Activated CD8-positive, alpha-beta memory T cell treated with anti-CD3 and anti-CD28 coated beads, Interleukin-2, amount 50 U/mL, for 1 hour (primary cell): ENCODE measurements around the gene CABLES2.

ENCODE experiments used
- DNase-seq: peaks from one replicate; pipeline ENCODE4 v3.0.0-alpha.2; 2020; ENCODE audit errors: extremely low read depth

Gene CABLES2

GRCh38 chr20:62417981-62418708, 11.1 kb upstream of the CABLES2 start:
- no peak for DNase-seq

- DNase-seq = no peak
Observed at GRCh38 chr20:62416651-62417637, 9.9 kb upstream of the CABLES2 start.

DNA sequence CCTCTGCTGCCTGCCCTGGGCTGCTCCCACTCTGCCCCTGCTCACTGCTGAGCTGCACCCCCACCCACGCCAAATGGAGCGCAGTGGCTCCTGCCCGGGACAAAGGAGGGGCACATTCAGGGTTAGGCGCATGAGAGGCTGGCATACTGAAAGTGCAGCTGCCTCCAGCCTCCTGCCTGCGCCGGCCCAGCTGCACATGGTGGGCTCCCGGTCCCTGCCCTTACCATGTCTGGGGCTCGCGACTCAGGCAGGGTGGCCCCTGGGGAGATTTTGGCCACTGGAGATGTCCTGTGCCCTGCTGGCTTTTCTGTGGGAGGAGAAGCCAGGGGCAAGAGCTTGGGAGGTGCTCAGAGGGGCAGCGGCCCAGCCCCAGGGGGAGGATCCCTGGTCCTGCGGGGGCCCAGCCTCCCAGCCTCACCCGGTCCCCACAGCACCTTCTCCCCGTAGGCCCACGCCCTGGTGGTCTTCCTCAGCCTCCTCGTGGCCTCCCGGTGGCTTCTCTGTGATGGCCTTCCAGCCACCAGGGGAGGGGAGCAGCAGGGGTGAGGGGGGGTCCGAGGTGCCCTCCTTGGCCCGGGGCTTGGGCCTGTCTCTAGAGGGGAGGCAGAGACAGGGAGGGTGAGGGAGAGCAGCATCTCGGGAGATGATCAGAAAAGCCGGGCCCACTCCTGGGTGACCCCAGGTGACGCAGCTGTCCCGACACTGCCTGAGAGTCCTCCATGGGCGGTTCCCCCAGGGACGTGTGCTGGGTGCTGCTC, 8.4 kb upstream of the CABLES2 start:
- no peak for DNase-seq

GRCh38 chr20:62413896-62414481, 6.9 kb upstream of the CABLES2 start:
- no peak for DNase-seq

DNA sequence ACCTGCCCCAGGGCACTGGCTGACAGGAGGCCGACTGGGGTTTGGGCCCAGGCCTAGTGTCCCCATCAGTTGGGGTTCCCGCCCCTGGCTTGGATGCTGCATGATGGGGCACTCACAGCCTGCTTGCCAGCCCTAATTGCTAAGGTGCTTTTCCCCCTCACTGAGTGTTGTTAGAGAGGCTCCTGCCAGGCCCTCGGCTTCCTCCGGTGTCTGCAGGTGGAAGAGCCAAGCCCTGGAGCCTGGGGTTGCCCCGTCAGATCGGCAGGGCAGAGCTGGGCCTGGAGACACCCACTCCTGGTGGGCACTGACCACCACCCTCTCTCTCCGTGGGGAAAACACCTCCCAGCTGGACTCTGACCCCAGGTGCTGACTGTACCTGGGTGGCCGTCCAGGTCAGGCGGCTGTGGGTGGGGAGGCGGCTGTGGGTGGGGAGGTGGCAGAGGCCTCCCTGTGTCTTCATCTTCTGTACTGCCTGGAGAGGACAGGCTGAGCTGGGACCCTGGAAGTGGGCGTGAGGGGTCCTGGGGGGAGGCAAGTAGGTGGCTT, 6.0 kb upstream of the CABLES2 start:
- no peak for DNase-seq

GRCh38 chr20:62412194-62413024, 5.3 kb upstream of the CABLES2 start:
- DNase-seq = no peak

GRCh38 chr20:62411479-62412193, 4.6 kb upstream of the CABLES2 start:
- DNase-seq = no peak

DNA sequence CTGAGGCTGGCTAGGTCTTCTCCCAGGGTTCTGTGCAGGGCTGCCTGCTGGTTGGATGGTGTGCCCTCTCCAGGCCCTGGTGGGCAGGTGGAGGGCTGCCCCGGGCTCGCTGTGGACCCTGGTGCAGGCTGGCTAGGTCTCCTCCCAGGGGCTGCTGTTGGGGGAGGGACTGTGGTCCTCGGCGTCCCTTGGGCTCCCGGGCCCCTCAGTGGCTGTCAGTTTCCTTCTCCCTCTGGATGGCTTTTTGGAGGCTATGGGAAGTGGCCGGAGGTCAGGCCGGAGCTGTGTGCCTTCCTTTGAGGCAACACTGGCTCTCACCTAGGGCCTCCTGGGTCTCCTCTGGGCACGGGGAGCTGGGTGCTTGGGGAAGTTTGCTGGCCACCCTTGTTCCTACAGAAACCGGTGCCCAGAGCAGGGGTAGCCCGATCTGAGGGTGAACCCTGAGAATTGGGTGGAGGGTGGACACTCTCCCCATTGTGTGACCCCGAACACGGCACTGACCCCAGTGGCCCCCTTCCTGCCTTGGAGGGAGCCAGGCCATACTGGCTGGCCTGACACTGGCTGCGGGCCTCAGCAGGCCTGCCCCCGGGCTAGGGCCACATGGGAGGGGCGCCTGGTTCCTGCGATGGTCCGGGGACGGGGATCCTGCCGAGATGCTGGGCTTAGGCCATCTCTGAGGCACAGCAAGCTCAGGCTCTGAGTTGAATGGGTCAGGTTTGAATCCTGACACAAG, 3.8 kb upstream of the CABLES2 start:
- no peak for DNase-seq

- no peak for DNase-seq
Observed at GRCh38 chr20:62409931-62410745, 3.1 kb upstream of the CABLES2 start.

DNA sequence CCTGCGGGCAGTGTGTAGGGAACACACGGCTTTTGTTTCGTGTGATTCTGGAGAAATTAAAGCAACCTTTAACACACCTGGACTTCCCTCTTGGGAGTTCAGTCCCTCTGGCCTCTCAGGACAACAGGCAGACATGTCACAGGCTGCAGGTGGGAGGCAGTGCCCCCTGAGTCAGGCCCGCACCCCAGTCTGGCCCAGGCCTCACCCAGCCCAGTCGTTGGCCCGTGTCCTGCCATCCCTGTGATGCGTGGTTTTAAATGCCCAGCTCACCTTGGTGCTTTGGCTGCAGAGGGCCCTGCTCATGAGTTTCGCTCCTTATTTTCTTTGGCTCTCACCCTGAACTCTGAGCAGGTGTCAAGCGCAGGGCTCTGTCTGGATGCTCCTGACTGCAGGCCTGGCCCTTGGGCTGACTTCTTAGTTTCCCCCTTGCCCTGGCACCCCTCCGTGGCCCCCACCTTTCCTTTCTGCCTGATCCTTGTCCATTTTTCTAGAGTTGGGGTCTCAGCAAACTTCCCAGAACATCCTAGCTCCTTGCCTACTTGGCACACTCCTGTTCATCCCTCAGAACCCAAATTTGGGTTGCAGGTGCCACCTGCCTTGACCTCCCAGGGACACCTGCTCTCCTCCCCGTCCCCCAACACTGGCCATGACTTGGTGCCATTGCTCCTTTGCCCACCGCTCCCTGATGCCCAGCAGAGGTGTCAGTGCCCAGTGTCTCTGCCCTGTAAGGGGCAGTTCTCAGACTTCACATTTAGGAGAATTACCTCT, 2.2 kb upstream of the CABLES2 start:
- DNase-seq = no peak

- DNase-seq = no peak
Observed at GRCh38 chr20:62408640-62409039, 1.6 kb upstream of the CABLES2 start.

- no peak for DNase-seq
Observed at GRCh38 chr20:62408055-62408454, 970 bp upstream of the CABLES2 start.

DNA sequence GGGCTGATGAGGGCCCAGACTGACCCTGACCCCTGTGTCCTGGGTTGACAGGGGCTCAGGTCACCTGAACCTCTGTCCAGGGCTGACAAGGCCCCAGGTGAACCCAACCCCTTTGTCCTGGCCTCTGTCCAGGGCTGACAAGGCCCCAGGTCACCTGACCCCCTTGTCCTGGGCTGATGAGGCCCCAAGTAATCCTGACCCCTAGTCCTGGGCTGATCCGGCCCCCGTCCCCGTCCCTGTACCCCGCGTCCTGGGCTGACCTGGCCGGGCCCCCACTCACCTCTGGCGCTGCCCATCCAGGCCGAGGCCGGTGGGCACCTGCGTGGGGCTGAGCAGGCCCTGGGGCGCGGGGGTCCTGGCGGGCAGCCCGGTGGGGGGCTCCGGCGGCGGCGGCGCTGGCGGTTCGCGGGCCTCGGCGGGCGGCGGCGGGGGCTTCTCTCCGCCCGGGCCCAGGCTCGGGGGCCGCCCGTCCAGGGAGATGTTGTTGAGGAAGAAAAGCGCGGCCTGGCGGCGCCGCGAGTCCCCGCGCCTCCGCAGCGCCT, 379 bp downstream of the CABLES2 start:
- DNase-seq = no peak

DNA sequence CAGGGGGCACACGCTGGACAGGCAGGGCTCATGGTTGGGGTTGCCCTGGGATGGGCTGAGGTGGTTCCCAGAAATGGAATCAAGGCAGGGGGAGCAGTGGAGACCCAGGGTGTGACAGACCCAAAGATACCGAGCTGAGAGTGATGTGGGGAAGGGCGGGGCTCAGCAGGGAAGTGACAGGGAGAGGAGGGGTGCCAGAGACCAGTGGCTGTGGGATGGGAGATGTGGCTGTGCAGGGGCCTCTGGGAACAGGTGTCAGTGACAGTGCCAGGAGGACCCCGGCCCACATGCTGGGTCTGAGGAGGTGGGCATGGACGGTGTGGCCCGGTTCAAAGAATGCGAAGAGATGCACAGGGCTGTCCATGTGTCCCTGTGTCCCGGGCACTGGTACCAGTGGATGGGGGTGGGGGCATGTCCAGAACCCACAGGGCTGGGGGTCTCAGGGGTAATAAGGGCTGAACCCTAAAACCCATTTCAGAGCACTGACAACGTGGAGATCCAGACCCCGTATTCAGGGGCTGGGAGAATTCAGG, 1.0 kb downstream of the CABLES2 start:
- DNase-seq = no peak

GRCh38 chr20:62405108-62405980, 1.7 kb downstream of the CABLES2 start:
- no peak for DNase-seq

GRCh38 chr20:62404761-62405107, 2.4 kb downstream of the CABLES2 start:
- no peak for DNase-seq
